Esophagus muscularis mucosa (tissue), 4 donors: ENCODE measurements around the gene ABLIM3. TPM values are rescaled to one million over a fixed set of nuclear protein-coding genes. Genes with fewer than 3 reads are reported as not detected.

Source experiments
- DNase-seq: peaks from one replicate; pipeline ENCODE4 v3.0.0-alpha.2; 2017; ENCODE audit errors: extremely low spot score
- H3K27ac ChIP-seq, 4 donors: fragments of 200-600 bp; sonication (generic); replicated peaks in 1 of 4; 1 replicate in 3 of 4; 2 replicates in 1 of 4; pipeline ENCODE4 v1.5.1; 2016 to 2019; ENCODE audit warnings: mild to moderate bottlenecking in 1 of 4
- H3K27me3 ChIP-seq, 4 donors: fragments of 200-600 bp; sonication (generic); one replicate each; pipeline versions ENCODE4 v1.5.1 to v1.6.0; 2016 to 2019
- H3K36me3 ChIP-seq, 4 donors: fragments of 200-600 bp; sonication (generic); one replicate each; pipeline ENCODE4 v1.5.1; 2016 to 2019
- H3K4me1 ChIP-seq, 4 donors: fragments of 200-600 bp; sonication (generic); one replicate each; pipeline ENCODE4 v1.5.1; 2016 to 2019
- H3K4me3 ChIP-seq, 4 donors: fragments of 200-600 bp; sonication (generic); 1 replicate in 2 of 4; 2 replicates in 2 of 4; pipeline ENCODE4 v1.5.1; 2016 to 2019; ENCODE audit warnings: mild to moderate bottlenecking in 4 of 4, moderate library complexity in 1 of 4
- H3K9me3 ChIP-seq, 4 donors: fragments of 200-600 bp; sonication (generic); 1 replicate in 3 of 4; 2 replicates in 1 of 4; pipeline ENCODE4 v1.5.1; 2016 to 2019
- EP300 ChIP-seq: sonication (generic); formaldehyde crosslinking; IDR thresholded peaks from one replicate; pipeline ENCODE4 v1.6.1; 2017; ENCODE audit warnings: antibody characterized with exemption
- POLR2A ChIP-seq: fragments of 450-650 bp; IDR thresholded peaks from one replicate; pipeline ENCODE4 v1.6.1; 2017; ENCODE audit warnings: antibody characterized with exemption, moderate library complexity, mild to moderate bottlenecking, low read depth
- POLR2AphosphoS5 ChIP-seq, 2 donors: sonication (generic); formaldehyde crosslinking; IDR thresholded peaks; one replicate each; pipeline ENCODE4 v1.6.1; 2017; ENCODE audit warnings: antibody characterized with exemption in 2 of 2
- WGBS: methylation state at CpG from one replicate; pipeline ENCODE4 v1.1.5; 2018; 5-methylcytosine and 5-hydroxymethylcytosine counted together
- intact Hi-C: fragments of 100-400 bp; cut with DNase I; formaldehyde crosslinking; loops from one replicate; pipeline ENCODE4 v1.15.1; 2023
- total RNA-seq, 4 donors: library from RNA; depleted of rRNA; stranded (reverse); fragments of >200 nt; gene quantifications; one replicate each; pipeline versions ENCODE4 v1.1.0 to v1.2.1, GENCODE V29; 2016
- TF ChIP-seq, protein P1 (sequence below), 3 experiments: fragments of 200-600 bp in 2 of 3; fragments of 450-650 bp in 1 of 3; sonication (generic) in 2 of 3; IDR thresholded peaks; one replicate each; pipeline ENCODE4 v1.5.1; 2017 to 2019; ENCODE audit warnings: antibody characterized with exemption in 3 of 3, mild to moderate bottlenecking in 2 of 3, moderate library complexity in 1 of 3

ABLIM3 gene
- total RNA-seq, 4 donors from 2014 or later = 40.9 to 64.5 (median 45.8) TPM

DNA sequence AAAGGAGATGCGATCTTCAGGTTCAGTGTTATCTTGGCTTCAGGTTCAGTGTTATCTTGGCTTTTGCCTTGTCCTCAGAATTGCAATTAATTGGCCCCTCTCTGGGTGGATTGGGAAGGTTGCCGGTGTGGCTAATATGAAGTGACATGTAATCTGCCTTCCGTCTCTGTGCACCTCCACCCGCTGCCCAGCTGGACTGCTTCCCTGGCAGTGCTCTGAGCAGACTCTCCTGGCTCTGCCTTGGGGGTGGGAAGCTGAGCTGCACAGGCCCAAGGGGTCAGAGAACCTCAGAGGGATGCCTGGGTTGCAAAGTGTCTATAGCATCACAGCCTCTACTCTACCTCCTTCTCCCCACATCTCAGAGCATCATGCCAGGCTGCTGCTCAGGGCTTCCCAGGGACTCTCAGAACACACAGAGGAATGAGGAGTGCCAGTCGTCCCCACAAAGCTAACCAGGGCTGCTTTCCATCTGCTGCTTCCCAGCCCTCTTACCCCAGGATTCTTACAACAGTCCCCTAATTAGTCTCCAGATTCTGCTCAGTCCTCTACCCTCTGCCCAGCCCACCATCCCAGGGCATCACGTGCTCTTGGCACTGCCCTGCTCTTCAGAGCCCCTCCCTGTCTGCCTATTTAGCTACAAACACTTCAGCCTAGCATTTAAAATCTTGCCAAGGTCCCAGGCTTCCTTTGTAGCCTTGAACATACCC is 76.0 kb downstream of the ABLIM3 start:
- DNase-seq = no peak
- WGBS = 61% methylated on average over 6 of the region's 6 CpGs
- intact Hi-C loops = no loop called here
- Histone ChIP-seq H3K9me3 (no peaks in the 10 kb centered on the region), H3K4me1 (peaks cover 40 to 69% (median 65%) of the 10 kb centered on the region in 4 donors), H3K27me3 (no peaks in the 10 kb centered on the region), H3K4me3 (no peak overlapping the region), H3K36me3 (peaks cover 0 to 55% (median 5%) of the 10 kb centered on the region in 4 donors), H3K27ac (peak overlapping the region; percentile 8 to 67 (median 59))
- TF ChIP-seq, protein P1, sequence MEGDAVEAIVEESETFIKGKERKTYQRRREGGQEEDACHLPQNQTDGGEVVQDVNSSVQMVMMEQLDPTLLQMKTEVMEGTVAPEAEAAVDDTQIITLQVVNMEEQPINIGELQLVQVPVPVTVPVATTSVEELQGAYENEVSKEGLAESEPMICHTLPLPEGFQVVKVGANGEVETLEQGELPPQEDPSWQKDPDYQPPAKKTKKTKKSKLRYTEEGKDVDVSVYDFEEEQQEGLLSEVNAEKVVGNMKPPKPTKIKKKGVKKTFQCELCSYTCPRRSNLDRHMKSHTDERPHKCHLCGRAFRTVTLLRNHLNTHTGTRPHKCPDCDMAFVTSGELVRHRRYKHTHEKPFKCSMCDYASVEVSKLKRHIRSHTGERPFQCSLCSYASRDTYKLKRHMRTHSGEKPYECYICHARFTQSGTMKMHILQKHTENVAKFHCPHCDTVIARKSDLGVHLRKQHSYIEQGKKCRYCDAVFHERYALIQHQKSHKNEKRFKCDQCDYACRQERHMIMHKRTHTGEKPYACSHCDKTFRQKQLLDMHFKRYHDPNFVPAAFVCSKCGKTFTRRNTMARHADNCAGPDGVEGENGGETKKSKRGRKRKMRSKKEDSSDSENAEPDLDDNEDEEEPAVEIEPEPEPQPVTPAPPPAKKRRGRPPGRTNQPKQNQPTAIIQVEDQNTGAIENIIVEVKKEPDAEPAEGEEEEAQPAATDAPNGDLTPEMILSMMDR (IDR thresholded peaks at IDR 0.05) = no peak
- no peak for TF ChIP-seq POLR2A
- no peak for TF ChIP-seq POLR2AphosphoS5 (IDR thresholded peaks at IDR 0.05)
- TF ChIP-seq EP300 = no peak

DNA sequence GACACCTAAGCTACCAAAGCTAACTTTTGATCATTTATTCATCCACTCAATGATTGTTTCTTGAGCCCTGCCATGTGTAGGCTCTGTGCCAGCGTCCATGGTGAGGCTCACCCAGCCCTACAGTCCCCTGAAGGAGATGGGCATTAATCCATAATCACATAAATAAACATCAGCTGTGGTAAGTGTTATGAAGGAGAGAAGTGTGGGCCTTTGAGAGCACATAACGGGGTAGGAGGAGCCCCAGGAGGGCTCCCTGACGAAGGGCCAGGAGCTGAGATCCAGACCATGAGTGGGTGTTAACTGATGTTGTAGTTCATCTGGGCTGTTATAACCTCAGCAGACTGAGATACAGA is 76.5 kb downstream of the ABLIM3 start:
- 45% methylated on average over 3 of the region's 3 CpGs for WGBS
- no peaks in the 10 kb centered on the region for H3K9me3 ChIP-seq
- H3K4me1 ChIP-seq = peaks cover 40 to 70% (median 63%) of the 10 kb centered on the region in 4 donors
- intact Hi-C loops = no loop called here
- H3K27me3 ChIP-seq = no peaks in the 10 kb centered on the region
- H3K36me3 ChIP-seq = peaks cover 0 to 55% (median 5%) of the 10 kb centered on the region in 4 donors
- no peak overlapping the region for H3K4me3 ChIP-seq
- DNase-seq = no peak
- peak overlapping the region; percentile 8 to 67 (median 59) for H3K27ac ChIP-seq
- TF ChIP-seq, protein P1 (IDR thresholded peaks at IDR 0.05) = no peak
- TF ChIP-seq POLR2A (no peak), POLR2AphosphoS5 (IDR thresholded peaks at IDR 0.05) (no peak), EP300 (no peak)

DNA sequence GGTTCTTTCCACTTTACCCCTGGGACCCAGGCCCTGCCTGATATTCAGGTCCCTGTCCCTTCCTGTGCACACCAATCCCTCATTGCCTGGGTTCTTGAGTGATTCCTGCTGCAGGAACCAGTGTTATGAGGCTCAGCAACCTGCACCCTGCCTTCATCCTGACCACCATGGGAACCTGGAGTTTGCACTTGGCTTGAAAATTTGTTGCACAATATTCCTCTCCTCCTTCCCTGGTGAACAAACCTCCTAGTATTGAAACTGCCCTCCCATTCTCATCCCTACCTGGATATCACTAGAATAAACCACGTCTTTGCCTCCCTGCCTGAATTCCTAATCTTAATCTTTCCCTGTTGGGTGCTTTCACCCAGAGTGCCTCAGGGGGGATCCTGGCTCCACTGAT is 78.3 kb downstream of the ABLIM3 start:
- H3K27ac ChIP-seq = no peak overlapping the region
- no peak overlapping the region for H3K4me3 ChIP-seq
- DNase-seq = no peak
- no peak for TF ChIP-seq EP300
- no peak for TF ChIP-seq POLR2AphosphoS5 (IDR thresholded peaks at IDR 0.05)
- TF ChIP-seq, protein P1 (IDR thresholded peaks at IDR 0.05) = no peak
- TF ChIP-seq POLR2A = no peak
- no peaks in the 10 kb centered on the region for H3K27me3 ChIP-seq
- intact Hi-C loops = no loop called here
- peaks cover 51 to 77% (median 71%) of the 10 kb centered on the region in 4 donors for H3K4me1 ChIP-seq
- 92% methylated on average over 1 of the region's 1 CpG for WGBS
- peaks cover 0 to 43% (median 5%) of the 10 kb centered on the region in 4 donors for H3K36me3 ChIP-seq
- no peaks in the 10 kb centered on the region for H3K9me3 ChIP-seq

DNA sequence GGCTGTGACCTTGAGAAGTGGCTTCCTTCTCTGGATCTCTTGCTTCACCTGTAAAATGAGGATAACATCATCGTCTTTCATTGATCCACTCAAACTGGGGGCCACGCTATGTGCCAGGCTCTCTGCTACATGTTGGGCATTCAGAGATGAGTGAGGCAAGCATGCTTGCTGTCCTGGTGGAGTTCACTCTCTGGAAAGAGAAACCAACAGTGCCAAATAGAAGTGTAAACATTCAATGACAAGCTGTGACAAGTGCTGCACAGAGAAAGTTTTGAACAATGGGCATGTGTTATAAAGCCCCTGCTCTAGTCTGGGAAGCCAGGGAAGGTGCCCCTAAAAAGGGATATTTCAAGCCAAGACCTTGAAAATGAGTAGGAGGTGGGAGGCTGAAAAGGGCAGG is 79.5 kb downstream of the ABLIM3 start:
- Histone ChIP-seq H3K4me3 (no peak overlapping the region), H3K4me1 (peaks cover 52 to 78% (median 61%) of the 10 kb centered on the region in 4 donors), H3K36me3 (peaks cover 0 to 40% (median 5%) of the 10 kb centered on the region in 4 donors), H3K9me3 (no peaks in the 10 kb centered on the region), H3K27me3 (no peaks in the 10 kb centered on the region), H3K27ac (peak overlapping the region in 3 of 4 donors; percentile 22 to 55 (median 43))
- no peak for DNase-seq
- intact Hi-C loops = no loop called here
- no peak for TF ChIP-seq POLR2A
- TF ChIP-seq, protein P1 (IDR thresholded peaks at IDR 0.05) = no peak
- TF ChIP-seq POLR2AphosphoS5 (IDR thresholded peaks at IDR 0.05) = no peak
- 95% methylated on average over 2 of the region's 2 CpGs for WGBS
